RCC 7860 (cell line): ENCODE data around the gene SLCO3A1.
"Not testable (repeated sequence)": the region's sequence is repeated elsewhere in the genome, so short reads cannot be mapped to it uniquely, and the experiment has no call there.

Source experiments
- DNase-seq: peaks from one replicate; pipeline ENCODE4 v3.0.0-alpha.2; 2015; ENCODE audit warnings: low spot score
- FAIRE-seq: peaks from 2 replicates; lab custom pipeline; 2012; peaks lifted over from hg19 to GRCh38; lab: Jason Lieb, UNC

SLCO3A1 gene

DNA sequence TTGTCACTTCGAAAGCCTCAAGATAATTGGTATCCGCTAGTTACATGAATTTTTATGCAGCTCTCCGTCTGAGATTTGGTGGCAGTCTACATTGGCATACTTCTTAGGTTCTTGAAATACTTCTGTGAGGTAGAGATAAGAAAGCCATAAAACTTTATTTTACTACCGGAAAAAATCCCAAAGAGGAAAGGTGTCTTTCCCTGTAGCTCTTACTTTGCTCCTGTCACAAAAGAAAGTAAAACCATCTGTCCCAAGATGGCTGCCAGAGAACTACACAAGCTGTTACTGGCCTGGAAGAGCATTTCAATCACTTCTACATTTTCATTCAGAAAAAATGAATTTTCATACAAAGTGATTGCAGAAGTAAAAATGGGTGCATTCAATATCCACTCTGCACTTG lies 325.4 kb downstream of the SLCO3A1 start:
- FAIRE-seq (no peak), DNase-seq (no peak)

DNA sequence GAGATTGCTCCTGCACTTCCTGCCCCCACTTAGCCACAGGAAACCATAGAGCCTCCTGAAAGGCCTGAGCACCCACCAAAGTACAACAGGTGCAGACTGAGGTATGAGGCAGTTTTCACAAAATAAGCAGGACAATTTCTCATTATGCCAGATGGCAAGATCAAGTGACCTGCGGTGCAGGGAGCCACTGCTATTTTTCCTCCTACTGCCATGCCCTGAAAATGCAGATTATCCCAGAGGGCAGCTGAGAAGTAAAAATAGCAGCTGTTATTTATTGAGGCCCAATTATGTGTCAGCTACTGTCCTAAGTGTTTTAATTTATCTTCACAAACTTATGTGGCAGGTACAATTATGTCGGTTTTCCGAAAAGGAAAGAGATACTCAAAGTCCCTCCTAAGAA lies 330.6 kb downstream of the SLCO3A1 start:
- FAIRE-seq: no peak
- no peak for DNase-seq

DNA sequence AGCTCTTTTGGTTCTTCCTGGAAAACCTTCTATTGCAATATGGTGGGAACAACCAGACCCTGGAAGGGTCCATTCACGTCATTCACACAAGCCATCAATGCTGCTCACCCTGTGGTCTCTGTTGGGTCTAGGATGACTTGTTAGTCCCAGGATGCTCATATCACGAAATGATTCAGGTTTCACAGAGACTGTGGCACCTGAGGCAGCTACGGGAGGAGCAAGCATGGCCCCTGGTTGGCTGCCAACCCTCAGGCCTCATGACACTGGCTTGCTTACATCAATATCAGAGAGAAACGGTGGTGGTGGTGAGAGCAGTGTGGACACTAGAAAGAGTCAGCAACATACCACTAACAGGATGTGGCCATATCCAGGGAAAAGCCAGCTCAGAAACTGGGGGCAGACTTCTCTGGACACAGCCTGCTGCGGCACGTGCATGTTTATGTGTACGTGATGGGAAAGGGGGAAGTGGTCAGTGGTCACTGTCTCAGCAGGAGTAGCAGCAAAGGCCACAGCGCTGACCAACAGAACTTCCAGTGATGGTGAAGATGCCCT lies 331.2 kb downstream of the SLCO3A1 start:
- FAIRE-seq: no peak
- no peak for DNase-seq

DNA sequence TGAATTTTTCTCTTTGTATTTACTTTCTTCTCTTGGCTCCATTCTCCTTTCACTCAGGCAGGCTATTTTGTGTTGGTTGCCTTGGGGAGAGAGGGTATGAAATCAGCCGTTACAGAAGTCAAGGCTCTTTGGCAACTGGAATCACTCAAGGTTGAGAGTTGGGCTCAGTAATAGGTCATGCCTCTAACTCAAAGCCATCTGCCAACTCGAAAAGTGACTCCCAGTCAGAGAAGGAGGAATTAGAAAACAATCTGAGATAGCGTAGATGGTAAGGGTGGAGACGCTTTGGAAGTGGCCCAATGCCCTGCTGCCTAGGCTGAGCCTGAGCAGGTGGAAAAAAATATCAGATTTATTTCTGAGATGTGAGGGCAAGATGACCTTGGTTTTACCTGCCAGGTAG lies 334.5 kb downstream of the SLCO3A1 start:
- DNase-seq: no peak
- FAIRE-seq: no peak

DNA sequence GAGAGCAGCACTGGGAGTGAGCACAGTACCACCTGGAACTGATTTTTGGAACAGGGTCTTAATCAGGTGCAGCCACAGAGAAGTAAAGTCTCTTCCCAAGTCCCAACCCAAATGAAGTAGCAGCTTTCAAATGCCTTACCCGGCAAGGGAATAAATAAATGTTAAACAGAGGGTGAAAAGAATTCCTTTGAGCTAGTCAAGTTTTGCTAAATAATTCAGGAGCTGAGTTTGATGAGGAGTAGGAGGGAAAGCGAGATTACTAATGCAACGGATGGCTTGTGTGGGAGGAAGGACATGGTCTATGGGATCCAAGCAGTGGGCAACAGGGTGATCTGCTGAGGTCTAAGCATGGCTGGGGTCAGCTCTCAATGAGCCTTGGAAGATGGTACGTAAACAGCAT lies 335.7 kb downstream of the SLCO3A1 start:
- DNase-seq (no peak), FAIRE-seq (no peak)

- no peak for FAIRE-seq
Observed at GRCh38 chr15:92195241-92195640, 341.7 kb downstream of the SLCO3A1 start.

DNA sequence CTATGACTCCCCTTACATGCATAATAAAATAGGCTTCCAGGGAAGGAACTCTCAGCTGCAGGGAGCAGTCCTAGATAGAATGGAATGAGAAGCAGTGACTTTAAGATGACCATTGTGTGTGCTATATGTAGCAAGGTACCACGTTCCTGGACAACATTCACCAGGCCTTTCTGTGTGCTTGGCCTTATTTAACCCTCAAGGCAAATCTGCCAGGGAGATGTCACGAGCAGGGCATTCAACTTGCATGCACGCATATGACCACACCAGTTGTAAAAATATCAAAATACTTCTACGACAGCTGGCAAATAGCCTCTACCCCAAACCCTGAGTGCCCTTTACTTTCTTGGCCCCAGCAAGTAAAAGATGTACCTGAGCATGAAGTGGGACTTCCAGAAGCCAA lies 342.8 kb downstream of the SLCO3A1 start:
- FAIRE-seq (no peak), DNase-seq (no peak)

More at GRCh38 chr15:92195241-92195640, 341.7 kb downstream of the SLCO3A1 start:
- no peak for DNase-seq

DNA sequence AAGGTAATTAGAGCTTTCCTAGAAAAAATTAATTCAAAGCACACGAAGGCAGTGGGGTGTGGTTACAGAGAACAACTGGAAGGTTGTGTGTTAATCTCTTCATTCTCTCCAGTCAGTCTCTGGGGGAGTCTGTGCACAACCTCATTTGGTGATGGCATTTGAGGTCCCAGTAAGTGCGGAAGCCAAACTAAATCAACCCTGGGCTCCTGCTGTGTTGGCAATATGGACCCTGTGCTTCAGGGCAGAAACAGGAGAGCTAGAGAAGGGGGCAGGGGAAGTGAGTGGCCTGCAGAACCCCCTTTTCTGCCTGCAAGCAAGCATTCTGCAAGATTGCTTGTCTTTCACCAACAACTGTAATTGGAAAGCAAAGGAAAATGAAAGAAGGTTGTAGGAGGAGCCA lies 344.2 kb downstream of the SLCO3A1 start:
- no peak for FAIRE-seq

GRCh38 chr15:92200891-92201290 lies 347.4 kb downstream of the SLCO3A1 start:
- FAIRE-seq (no peak), DNase-seq (no peak)

More for the DNA sequence above, 344.2 kb downstream of the SLCO3A1 start:
- no peak for DNase-seq

- no peak for FAIRE-seq
Observed at GRCh38 chr15:92205255-92205739, 351.8 kb downstream of the SLCO3A1 start.

DNA sequence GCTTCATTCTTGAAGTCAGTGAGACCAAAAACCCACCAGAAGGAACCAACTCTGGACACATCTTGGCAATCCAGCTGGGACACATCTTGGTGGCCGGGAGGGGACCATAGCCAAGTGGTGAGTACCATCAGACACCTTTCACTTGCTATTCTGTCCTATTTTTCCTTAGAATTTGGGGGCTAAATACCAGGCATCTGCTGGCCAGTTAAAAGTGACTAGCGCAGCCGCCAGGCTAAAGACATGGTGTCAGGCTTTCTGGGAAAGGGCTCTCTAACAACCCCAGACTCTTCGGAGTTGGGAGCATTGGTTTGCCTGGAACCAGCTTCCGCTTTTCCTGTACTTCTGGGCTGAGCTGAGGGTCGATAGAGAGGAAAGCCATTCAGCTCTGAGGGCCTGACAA lies 354.1 kb downstream of the SLCO3A1 start:
- DNase-seq, FAIRE-seq: not testable (repeated sequence)

More at GRCh38 chr15:92205255-92205739, 351.8 kb downstream of the SLCO3A1 start:
- no peak for DNase-seq
